ENCODE measurements around the gene ZNF583. TPM values are rescaled to one million over a fixed set of nuclear protein-coding genes. Genes with fewer than 3 reads are reported as not detected.

ZNF583 gene
- total and polyA plus RNA-seq, 9 of the 15 experiments (the other 6 are each of a cell fraction or from before 2014, with no cell fraction given) = 0.92 to 6.7 (median 3.0) TPM

DNA sequence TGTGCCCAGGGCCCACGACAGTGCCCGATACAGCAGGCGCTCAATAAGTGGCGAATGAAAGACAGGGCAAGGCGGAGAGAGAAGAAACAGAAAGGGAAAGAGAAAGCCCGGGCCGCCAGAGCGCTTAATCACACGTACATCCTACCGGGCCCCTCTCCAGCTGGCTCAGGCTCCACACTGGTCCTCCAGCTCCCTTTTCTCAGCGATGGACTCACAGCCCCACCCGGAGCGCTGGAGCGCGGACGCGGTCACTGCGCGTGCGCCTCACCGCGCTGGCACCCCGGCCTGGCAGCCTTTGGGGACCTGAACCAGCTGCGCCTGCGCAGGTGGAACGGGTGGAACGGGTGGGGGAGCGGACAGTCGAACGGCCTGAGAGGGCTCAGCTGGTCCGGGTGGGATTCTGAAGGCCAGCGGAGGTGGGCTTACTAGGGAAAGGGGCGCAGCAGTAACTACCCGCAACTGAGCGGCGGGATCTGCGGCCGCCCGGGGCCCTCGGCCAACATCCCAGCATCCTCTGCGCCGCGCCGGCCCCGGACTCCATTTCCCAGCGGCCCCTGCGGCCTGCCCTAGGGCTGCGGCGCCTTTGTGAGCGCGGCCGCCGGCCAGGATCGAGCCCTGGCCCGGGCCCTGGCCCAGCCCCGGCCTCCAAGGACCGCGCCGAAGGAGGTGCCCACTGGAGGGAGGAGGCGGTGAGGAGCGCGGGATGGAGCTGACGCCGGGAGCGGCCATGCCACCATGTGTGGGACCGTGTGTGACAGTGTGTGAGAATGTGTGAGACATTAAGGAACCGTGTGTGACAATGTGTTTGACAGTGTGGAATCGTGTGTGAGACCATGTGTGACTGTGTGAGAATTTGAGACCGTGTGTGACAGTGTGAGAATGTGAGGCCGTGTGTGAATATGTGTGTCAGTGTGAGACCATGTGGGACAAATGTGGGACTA lies at the start of gene ZNF583 (continued):
- TF ChIP-seq, protein P1, sequence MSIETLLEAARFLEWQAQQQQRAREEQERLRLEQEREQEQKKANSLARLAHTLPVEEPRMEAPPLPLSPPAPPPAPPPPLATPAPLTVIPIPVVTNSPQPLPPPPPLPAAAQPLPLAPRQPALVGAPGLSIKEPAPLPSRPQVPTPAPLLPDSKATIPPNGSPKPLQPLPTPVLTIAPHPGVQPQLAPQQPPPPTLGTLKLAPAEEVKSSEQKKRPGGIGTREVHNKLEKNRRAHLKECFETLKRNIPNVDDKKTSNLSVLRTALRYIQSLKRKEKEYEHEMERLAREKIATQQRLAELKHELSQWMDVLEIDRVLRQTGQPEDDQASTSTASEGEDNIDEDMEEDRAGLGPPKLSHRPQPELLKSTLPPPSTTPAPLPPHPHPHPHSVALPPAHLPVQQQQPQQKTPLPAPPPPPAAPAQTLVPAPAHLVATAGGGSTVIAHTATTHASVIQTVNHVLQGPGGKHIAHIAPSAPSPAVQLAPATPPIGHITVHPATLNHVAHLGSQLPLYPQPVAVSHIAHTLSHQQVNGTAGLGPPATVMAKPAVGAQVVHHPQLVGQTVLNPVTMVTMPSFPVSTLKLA (conservative IDR thresholded peaks at IDR 0.05) = peak; percentile 46 to 75; a peak in 3 of 4 replicates
- TF ChIP-seq IRF2 (CRISPR knock-in tag; IDR thresholded peaks at IDR 0.05) = 0 out of 2 replicates have a peak, but pooled peaks have one; percentile 50
- TF ChIP-seq, protein P2, sequence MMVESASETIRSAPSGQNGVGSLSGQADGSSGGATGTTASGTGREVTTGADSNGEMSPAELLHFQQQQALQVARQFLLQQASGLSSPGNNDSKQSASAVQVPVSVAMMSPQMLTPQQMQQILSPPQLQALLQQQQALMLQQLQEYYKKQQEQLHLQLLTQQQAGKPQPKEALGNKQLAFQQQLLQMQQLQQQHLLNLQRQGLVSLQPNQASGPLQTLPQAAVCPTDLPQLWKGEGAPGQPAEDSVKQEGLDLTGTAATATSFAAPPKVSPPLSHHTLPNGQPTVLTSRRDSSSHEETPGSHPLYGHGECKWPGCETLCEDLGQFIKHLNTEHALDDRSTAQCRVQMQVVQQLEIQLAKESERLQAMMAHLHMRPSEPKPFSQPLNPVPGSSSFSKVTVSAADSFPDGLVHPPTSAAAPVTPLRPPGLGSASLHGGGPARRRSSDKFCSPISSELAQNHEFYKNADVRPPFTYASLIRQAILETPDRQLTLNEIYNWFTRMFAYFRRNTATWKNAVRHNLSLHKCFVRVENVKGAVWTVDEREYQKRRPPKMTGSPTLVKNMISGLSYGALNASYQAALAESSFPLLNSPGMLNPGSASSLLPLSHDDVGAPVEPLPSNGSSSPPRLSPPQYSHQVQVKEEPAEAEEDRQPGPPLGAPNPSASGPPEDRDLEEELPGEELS (CRISPR knock-in tag; IDR thresholded peaks at IDR 0.05; ENCODE audit: borderline replicate concordance) = no peak
- TF ChIP-seq MCM2 (IDR thresholded peaks at IDR 0.05; ENCODE audit: low read depth) = no peak
- no peak for TF ChIP-seq NCOA4 (IDR thresholded peaks at IDR 0.05; ENCODE audit: partially characterized antibody)
- TF ChIP-seq, protein P3, sequence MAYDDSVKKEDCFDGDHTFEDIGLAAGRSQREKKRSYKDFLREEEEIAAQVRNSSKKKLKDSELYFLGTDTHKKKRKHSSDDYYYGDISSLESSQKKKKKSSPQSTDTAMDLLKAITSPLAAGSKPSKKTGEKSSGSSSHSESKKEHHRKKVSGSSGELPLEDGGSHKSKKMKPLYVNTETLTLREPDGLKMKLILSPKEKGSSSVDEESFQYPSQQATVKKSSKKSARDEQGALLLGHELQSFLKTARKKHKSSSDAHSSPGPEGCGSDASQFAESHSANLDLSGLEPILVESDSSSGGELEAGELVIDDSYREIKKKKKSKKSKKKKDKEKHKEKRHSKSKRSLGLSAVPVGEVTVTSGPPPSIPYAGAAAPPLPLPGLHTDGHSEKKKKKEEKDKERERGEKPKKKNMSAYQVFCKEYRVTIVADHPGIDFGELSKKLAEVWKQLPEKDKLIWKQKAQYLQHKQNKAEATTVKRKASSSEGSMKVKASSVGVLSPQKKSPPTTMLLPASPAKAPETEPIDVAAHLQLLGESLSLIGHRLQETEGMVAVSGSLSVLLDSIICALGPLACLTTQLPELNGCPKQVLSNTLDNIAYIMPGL (CRISPR knock-in tag; IDR thresholded peaks at IDR 0.05) = 0 out of 2 replicates have a peak, but pooled peaks have one; percentile 77
- TF ChIP-seq, protein P4, sequence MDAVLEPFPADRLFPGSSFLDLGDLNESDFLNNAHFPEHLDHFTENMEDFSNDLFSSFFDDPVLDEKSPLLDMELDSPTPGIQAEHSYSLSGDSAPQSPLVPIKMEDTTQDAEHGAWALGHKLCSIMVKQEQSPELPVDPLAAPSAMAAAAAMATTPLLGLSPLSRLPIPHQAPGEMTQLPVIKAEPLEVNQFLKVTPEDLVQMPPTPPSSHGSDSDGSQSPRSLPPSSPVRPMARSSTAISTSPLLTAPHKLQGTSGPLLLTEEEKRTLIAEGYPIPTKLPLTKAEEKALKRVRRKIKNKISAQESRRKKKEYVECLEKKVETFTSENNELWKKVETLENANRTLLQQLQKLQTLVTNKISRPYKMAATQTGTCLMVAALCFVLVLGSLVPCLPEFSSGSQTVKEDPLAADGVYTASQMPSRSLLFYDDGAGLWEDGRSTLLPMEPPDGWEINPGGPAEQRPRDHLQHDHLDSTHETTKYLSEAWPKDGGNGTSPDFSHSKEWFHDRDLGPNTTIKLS (IDR thresholded peaks at IDR 0.05; ENCODE audit: borderline replicate concordance, low read depth) = peak; percentile 81
- no peak for TF ChIP-seq ZNF239 (CRISPR knock-in tag; IDR thresholded peaks at IDR 0.05)
- TF ChIP-seq CSDE1 (IDR thresholded peaks at IDR 0.05) = no peak
- TF ChIP-seq, protein P5, sequence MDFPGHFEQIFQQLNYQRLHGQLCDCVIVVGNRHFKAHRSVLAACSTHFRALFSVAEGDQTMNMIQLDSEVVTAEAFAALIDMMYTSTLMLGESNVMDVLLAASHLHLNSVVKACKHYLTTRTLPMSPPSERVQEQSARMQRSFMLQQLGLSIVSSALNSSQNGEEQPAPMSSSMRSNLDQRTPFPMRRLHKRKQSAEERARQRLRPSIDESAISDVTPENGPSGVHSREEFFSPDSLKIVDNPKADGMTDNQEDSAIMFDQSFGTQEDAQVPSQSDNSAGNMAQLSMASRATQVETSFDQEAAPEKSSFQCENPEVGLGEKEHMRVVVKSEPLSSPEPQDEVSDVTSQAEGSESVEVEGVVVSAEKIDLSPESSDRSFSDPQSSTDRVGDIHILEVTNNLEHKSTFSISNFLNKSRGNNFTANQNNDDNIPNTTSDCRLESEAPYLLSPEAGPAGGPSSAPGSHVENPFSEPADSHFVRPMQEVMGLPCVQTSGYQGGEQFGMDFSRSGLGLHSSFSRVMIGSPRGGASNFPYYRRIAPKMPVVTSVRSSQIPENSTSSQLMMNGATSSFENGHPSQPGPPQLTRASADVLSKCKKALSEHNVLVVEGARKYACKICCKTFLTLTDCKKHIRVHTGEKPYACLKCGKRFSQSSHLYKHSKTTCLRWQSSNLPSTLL (IDR thresholded peaks at IDR 0.05) = peak; percentile 95
- TF ChIP-seq SMARCE1 (IDR thresholded peaks at IDR 0.05) = no peak
- TF ChIP-seq, protein P6, sequence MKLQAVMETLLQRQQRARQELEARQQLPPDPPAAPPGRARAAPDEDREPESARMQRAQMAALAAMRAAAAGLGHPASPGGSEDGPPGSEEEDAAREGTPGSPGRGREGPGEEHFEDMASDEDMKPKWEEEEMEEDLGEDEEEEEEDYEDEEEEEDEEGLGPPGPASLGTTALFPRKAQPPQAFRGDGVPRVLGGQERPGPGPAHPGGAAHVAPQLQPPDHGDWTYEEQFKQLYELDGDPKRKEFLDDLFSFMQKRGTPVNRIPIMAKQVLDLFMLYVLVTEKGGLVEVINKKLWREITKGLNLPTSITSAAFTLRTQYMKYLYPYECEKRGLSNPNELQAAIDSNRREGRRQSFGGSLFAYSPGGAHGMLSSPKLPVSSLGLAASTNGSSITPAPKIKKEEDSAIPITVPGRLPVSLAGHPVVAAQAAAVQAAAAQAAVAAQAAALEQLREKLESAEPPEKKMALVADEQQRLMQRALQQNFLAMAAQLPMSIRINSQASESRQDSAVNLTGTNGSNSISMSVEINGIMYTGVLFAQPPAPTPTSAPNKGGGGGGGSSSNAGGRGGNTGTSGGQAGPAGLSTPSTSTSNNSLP (IDR thresholded peaks at IDR 0.05; ENCODE audit: borderline replicate concordance, low read depth, low read length) = no peak
- TF ChIP-seq DNMT1 (IDR thresholded peaks at IDR 0.05) = no peak
- TF ChIP-seq NR2C1 (IDR thresholded peaks at IDR 0.05) = no peak
- TF ChIP-seq NR2C1 (tag; IDR thresholded peaks at IDR 0.05) = peak; percentile 35; the same call in 1 of the 2 replicates
- TF ChIP-seq MCM3 (IDR thresholded peaks at IDR 0.05) = no peak
